Pancreas (tissue), 10 donors: ENCODE results near the gene SYT3. TPM values are rescaled to one million over a fixed set of nuclear protein-coding genes. Genes with fewer than 3 reads are reported as not detected.

Experiments used
- ATAC-seq, 4 donors: fragments of 200-7000 bp; cut with Tn5 transposase; one replicate each; pipeline versions ENCODE4 v1.8.0 to v1.9.1; 2020; ENCODE audit warnings: mild to moderate bottlenecking in 4 of 4, moderate library complexity in 4 of 4
- DNase-seq, 6 donors: peaks; one replicate each; pipeline ENCODE4 v3.0.0-alpha.2; 2020
- FAIRE-seq: peaks from 2 replicates; lab custom pipeline; 2012; peaks lifted over from hg19 to GRCh38; lab: Jason Lieb, UNC
- H3K27ac ChIP-seq, 4 donors: fragments of 200-600 bp; sonication (generic); 1 replicate in 3 of 4; 2 replicates in 1 of 4; pipeline versions ENCODE4 v1.5.0 to v1.8.0; 2020
- H3K27me3 ChIP-seq, 4 donors: fragments of 200-600 bp; one replicate each; pipeline ENCODE4 v1.8.0; 2021
- H3K36me3 ChIP-seq, 3 donors: fragments of 200-600 bp; sonication (generic) in 1 of 3; one replicate each; pipeline versions ENCODE4 v1.5.0 to v1.8.0; 2020 to 2021
- H3K4me1 ChIP-seq, 3 donors: fragments of 200-600 bp; one replicate each; pipeline ENCODE4 v1.8.0; 2021
- H3K4me3 ChIP-seq, 4 donors: fragments of 200-600 bp; sonication (generic) in 2 of 4; one replicate each; pipeline versions ENCODE4 v1.5.0 to v1.8.0; 2020 to 2021
- H3K9me3 ChIP-seq, 4 donors: fragments of 200-600 bp; one replicate each; pipeline ENCODE4 v1.8.0; 2021
- WGBS, 2 donors: extraction: QIAGEN DNeasy Blood & Tissue Kit; methylation state at CpG; one replicate each; pipeline ENCODE4 v1.1.7; 2013; 5-methylcytosine and 5-hydroxymethylcytosine counted together
- intact Hi-C, 3 donors: fragments of 100-400 bp; cut with DNase I; formaldehyde crosslinking; loops; one replicate each; pipeline versions ENCODE4 v1.11.1 to v1.14.2; 2022
- polyA plus RNA-seq, 2 donors: library from polyadenylated mRNA; stranded (reverse); fragments of 200-250 nt; gene quantifications; one replicate each; pipeline ENCODE4 v1.2.3, GENCODE V29; 2013
- total RNA-seq, 6 donors: library from RNA; stranded (reverse); fragmentation: NEBNext Ultra II Directional in 4 of 6; extraction: Animal tissue kit (Norgen Biotek cat#: 25700) in 4 of 6; gene quantifications; one replicate each; pipeline versions ENCODE4 v1.2.1 to v1.2.4, GENCODE V29; 2021 to 2023
- TF ChIP-seq, protein P1 (sequence below), 4 donors: fragments of 200-600 bp; sonication (generic) in 3 of 4; IDR thresholded peaks; one replicate each; pipeline versions ENCODE4 v1.5.0 to v1.8.0; 2021; ENCODE audit warnings: antibody characterized with exemption in 4 of 4
- donor health status: healthy with polysubstance abuse.
- donor health status: DM: no; HTN: no; CAD: no; lungs with moderate emphysema.
- donor health status: DM: no; HTN: no; CAD: no.
- donor health status: control.
- donor health status: control.
- donor health status: Bipolar disorder and iron deficiency.
- donor health status: DM: yes; HTN: yes; CAD: no.
- donor health status: DM: no; HTN: no; CAD: no.
- donor health status: DM: no; HTN: no; CAD: no.
- donor health status: DM: yes; HTN: yes; CAD: no.

Gene SYT3
- total and polyA plus RNA-seq, 8 donors = 0.09 to 0.94 (median 0.37) TPM

DNA sequence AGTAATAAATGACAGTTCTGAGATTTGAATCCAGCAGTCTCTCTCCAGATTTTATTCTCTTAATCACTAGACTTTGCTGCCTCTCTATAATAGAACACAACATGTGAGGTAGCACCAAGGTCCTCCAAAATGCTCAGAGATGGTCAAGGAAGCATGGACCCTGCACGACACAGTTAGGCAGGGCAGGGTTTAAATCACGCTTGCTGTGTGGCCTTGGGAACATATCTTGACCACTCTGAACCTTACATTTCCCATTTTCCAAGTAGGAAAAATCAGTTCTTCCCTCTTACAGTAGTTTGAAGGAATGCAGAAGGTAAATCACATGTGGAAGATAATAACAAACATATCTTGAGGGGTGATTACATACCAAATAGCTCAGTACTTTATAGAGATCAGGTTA is 6.3 kb downstream of the SYT3 start:
- Histone ChIP-seq H3K4me3 (no peak overlapping the region), H3K4me1 (no peaks in the 10 kb centered on the region), H3K9me3 (no peaks in the 10 kb centered on the region), H3K36me3 (no peaks in the 10 kb centered on the region), H3K27ac (no peak overlapping the region), H3K27me3 (no peaks in the 10 kb centered on the region)
- DNase-seq = no peak
- intact Hi-C loops = no loop called here
- FAIRE-seq = no peak
- WGBS, 2 donors = 41 to 68% methylated on average over 2 of the region's 2 CpGs
- ATAC-seq = no peak
- TF ChIP-seq, protein P1, sequence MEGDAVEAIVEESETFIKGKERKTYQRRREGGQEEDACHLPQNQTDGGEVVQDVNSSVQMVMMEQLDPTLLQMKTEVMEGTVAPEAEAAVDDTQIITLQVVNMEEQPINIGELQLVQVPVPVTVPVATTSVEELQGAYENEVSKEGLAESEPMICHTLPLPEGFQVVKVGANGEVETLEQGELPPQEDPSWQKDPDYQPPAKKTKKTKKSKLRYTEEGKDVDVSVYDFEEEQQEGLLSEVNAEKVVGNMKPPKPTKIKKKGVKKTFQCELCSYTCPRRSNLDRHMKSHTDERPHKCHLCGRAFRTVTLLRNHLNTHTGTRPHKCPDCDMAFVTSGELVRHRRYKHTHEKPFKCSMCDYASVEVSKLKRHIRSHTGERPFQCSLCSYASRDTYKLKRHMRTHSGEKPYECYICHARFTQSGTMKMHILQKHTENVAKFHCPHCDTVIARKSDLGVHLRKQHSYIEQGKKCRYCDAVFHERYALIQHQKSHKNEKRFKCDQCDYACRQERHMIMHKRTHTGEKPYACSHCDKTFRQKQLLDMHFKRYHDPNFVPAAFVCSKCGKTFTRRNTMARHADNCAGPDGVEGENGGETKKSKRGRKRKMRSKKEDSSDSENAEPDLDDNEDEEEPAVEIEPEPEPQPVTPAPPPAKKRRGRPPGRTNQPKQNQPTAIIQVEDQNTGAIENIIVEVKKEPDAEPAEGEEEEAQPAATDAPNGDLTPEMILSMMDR (IDR thresholded peaks at IDR 0.05) = no peak

DNA sequence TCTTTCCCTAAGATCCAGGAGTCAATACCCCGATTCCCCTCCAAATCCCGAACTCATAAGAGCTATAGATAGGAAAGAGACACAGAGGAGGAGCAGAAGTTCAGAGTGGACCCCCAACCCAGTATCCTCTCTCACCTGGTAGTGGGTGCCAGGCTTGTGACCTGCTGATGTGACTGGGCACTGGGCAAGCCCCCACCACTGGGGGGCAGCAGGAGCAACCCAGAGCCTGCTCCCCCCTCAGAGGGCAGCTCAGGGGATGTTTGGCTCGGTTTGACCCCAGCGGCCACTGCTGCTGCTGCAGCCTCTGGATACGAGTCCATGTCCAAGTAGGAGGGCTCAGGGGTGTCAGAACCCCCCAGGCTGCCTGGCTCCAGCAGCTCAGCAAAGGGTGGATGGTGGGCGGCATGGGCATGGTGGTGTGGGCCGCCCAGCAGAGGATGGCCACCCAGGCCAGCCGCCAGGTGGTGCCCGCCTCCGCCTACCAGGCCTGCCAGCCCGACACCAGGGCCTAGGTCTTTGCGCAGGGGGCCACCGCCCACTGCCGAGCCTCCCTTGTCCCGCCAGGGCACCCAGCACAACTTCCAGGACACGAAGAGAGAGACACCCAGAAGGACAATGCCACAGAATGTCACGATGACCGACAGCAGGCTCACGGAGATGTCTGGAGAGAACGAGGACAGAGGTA is 7.4 kb downstream of the SYT3 start:
- no peak for FAIRE-seq
- 69 to 78% methylated on average over 20 of the region's 20 CpGs for WGBS, 2 donors

DNA sequence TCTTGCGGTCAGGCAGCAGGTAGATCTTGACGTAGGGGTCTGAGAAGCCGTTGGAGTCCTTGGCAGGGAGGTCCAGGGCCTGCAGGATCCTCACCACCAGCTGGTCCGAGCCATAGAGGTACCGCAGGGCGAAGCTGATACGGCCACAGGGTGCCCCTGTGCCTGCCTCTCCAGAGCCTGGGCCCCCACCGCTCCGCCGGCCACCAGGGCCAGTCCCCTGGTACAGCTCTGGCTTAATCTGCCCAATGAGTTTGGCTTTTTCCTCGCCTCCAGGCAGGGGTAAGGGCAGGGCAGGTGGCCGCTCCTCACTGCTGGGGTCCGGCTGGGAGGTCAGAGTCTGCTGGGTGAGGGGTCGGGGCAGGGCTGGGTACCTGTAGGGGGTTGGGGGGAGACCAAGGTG is 9.9 kb downstream of the SYT3 start:
- Histone ChIP-seq H3K4me3 (no peak overlapping the region), H3K9me3 (no peaks in the 10 kb centered on the region), H3K27me3 (no peaks in the 10 kb centered on the region), H3K27ac (no peak overlapping the region), H3K4me1 (no peaks in the 10 kb centered on the region), H3K36me3 (no peaks in the 10 kb centered on the region)
- ATAC-seq = no peak
- TF ChIP-seq, protein P1 (IDR thresholded peaks at IDR 0.05) = no peak
- no peak for DNase-seq
- intact Hi-C loops = no loop called here
- WGBS, 2 donors = 57 to 67% methylated on average over 12 to 14 of the region's 14 CpGs
- no peak for FAIRE-seq

More for the DNA sequence above, 7.4 kb downstream of the SYT3 start:
- Histone ChIP-seq H3K27ac (no peak overlapping the region), H3K9me3 (no peaks in the 10 kb centered on the region), H3K4me1 (no peaks in the 10 kb centered on the region), H3K36me3 (no peaks in the 10 kb centered on the region), H3K27me3 (no peaks in the 10 kb centered on the region), H3K4me3 (no peak overlapping the region)
- intact Hi-C loops = no loop called here
- DNase-seq = no peak
- no peak for ATAC-seq
- TF ChIP-seq, protein P1 (IDR thresholded peaks at IDR 0.05) = no peak

DNA sequence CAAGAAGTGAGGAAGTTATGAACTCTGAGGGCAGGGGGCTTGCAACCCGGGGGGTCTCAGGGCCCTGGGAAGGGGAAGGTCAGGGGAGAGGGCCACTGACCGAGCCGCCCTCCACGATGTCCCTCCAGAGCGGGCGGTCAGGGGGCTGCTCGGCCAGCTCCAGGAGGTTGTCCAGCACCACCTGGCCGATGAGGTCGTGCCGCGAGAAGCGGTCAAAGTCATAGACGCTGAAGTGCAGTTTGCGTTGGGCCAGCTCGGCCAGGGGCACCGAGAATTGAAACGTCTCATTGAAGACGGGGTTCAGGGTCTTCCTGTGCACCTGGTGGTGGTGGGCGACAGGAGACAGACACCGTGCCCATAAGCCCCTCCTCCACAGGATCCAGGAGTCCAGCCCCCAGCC is 10.5 kb downstream of the SYT3 start:
- no peak for DNase-seq
- TF ChIP-seq, protein P1 (IDR thresholded peaks at IDR 0.05) = no peak
- Histone ChIP-seq H3K4me3 (no peak overlapping the region), H3K9me3 (no peaks in the 10 kb centered on the region), H3K36me3 (no peaks in the 10 kb centered on the region), H3K27ac (no peak overlapping the region), H3K4me1 (no peaks in the 10 kb centered on the region), H3K27me3 (no peaks in the 10 kb centered on the region)
- 59 to 67% methylated on average over 18 to 20 of the region's 20 CpGs for WGBS, 2 donors
- ATAC-seq = no peak
- no peak for FAIRE-seq
- intact Hi-C loops = no loop called here

DNA sequence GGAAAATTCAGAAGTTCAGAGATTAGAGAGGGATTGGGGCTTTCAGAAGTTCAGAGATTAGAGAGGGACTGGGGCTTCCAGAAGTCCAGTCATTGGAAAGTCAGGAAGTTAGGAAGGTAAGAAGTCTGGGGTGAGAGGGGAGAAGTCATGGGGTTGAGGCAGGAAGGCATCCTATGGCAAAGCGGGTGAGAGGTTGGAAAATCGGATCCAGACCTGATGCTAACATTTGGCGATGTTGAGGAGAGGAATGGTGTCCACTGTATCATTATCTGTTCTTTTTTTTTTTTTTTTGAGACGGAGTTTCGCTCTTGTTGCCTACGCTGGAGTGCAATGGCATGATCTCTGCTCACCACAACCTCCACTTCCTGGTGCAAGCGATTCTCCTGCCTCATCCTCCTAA is 11.1 kb downstream of the SYT3 start:
- H3K9me3 ChIP-seq = no peaks in the 10 kb centered on the region
- no peak overlapping the region for H3K27ac ChIP-seq
- ATAC-seq (no peak), DNase-seq (no peak), FAIRE-seq (no peak)
- no peaks in the 10 kb centered on the region for H3K4me1 ChIP-seq
- no peaks in the 10 kb centered on the region for H3K36me3 ChIP-seq
- H3K4me3 ChIP-seq = no peak overlapping the region
- intact Hi-C loops = no loop called here
- TF ChIP-seq, protein P1 (IDR thresholded peaks at IDR 0.05) = no peak
- H3K27me3 ChIP-seq = no peaks in the 10 kb centered on the region
- WGBS, 2 donors = 75 to 95% methylated on average over 6 to 7 of the region's 7 CpGs
